ENCODE measurements around the gene PGRMC2. TPM values are rescaled to one million over a fixed set of nuclear protein-coding genes. Genes with fewer than 3 reads are reported as not detected.
A peak's percentile ranks its signal among the peaks of the same experiment; 100 is the strongest.

Gene PGRMC2
- total RNA-seq, 1 donor from 2014 or later = 63.0 TPM

- Histone ChIP-seq H3K9me3 (no peaks in the 10 kb centered on the region), H3K4me3 (no peak overlapping the region), H3K4me1 (no peaks in the 10 kb centered on the region), H3K36me3 (no peaks in the 10 kb centered on the region), H3K27me3 (no peaks in the 10 kb centered on the region), H3K27ac (no peak overlapping the region)
- DNase-seq (no peak), ATAC-seq (no peak)
- intact Hi-C loops (cut with DNase I) = no loop called here
- TF ChIP-seq CTCF (IDR thresholded peaks at IDR 0.05) = no peak
Observed at GRCh38 chr4:128315756-128316520, 28.3 kb upstream of the PGRMC2 start.

GRCh38 chr4:128311659-128312403, 24.2 kb upstream of the PGRMC2 start:
- Histone ChIP-seq H3K36me3 (no peaks in the 10 kb centered on the region), H3K9me3 (no peaks in the 10 kb centered on the region), H3K27ac (no peak overlapping the region), H3K4me3 (no peak overlapping the region), H3K27me3 (no peaks in the 10 kb centered on the region), H3K4me1 (no peaks in the 10 kb centered on the region)
- TF ChIP-seq CTCF (IDR thresholded peaks at IDR 0.05) = no peak
- no peak for DNase-seq
- intact Hi-C loops (cut with DNase I) = no loop called here
- ATAC-seq = no peak

- no peaks in the 10 kb centered on the region for H3K27me3 ChIP-seq
- H3K27ac ChIP-seq = no peak overlapping the region
- no peaks in the 10 kb centered on the region for H3K36me3 ChIP-seq
- TF ChIP-seq CTCF (IDR thresholded peaks at IDR 0.05) = peak; percentile 6
- H3K4me1 ChIP-seq = no peaks in the 10 kb centered on the region
- ATAC-seq = peak; percentile 32
- no peak for DNase-seq
- H3K9me3 ChIP-seq = no peaks in the 10 kb centered on the region
- intact Hi-C loops (cut with DNase I) = no loop called here
- no peak overlapping the region for H3K4me3 ChIP-seq
Observed at GRCh38 chr4:128310266-128310697, 22.7 kb upstream of the PGRMC2 start.

- H3K4me3 ChIP-seq = no peak overlapping the region
- no peak for TF ChIP-seq CTCF (IDR thresholded peaks at IDR 0.05)
- no peak for DNase-seq
- no peaks in the 10 kb centered on the region for H3K9me3 ChIP-seq
- H3K27me3 ChIP-seq = no peaks in the 10 kb centered on the region
- H3K36me3 ChIP-seq = no peaks in the 10 kb centered on the region
- no peak for ATAC-seq
- no peak overlapping the region for H3K27ac ChIP-seq
- intact Hi-C loops (cut with DNase I) = no loop called here
- H3K4me1 ChIP-seq = no peaks in the 10 kb centered on the region
Observed at GRCh38 chr4:128309585-128309984, 22.0 kb upstream of the PGRMC2 start.

- Histone ChIP-seq H3K9me3 (no peaks in the 10 kb centered on the region), H3K4me1 (no peaks in the 10 kb centered on the region), H3K36me3 (no peaks in the 10 kb centered on the region), H3K27me3 (no peaks in the 10 kb centered on the region), H3K27ac (no peak overlapping the region), H3K4me3 (no peak overlapping the region)
- intact Hi-C loops (cut with DNase I) = no loop called here
- ATAC-seq (no peak), DNase-seq (no peak)
- no peak for TF ChIP-seq CTCF (IDR thresholded peaks at IDR 0.05)
Observed at GRCh38 chr4:128308986-128309385, 21.4 kb upstream of the PGRMC2 start.

All from upper lobe of right lung (tissue), 1 donor.